H1 (cell line): ENCODE data around the gene TNFSF15. TPM values are rescaled to one million over a fixed set of nuclear protein-coding genes. Genes with fewer than 3 reads are reported as not detected.

Experiments
- CTCF ChIA-PET: fragments of 300-600 bp; sonication (Branson Sonifier 250); formaldehyde crosslinking; loops from one replicate; lab custom pipeline; 2021; ENCODE audit not compliant: partially characterized antibody; lab: Charles Lee
- POLR2A ChIA-PET: fragments of 300-600 bp; sonication (Branson Sonifier 250); formaldehyde crosslinking; loops from one replicate; lab custom pipeline; 2021; ENCODE audit warnings: inconsistent platforms; ENCODE audit not compliant: partially characterized antibody; lab: Charles Lee
- DNase-seq, 2 experiments: peaks; one replicate each; pipeline versions ENCODE4 v3.0.0 to v3.0.0-alpha.2; 2010 to 2022; ENCODE audit warnings: low spot score in 2 of 2, low read depth in 1 of 2, mixed read lengths in 1 of 2
- FAIRE-seq: peaks from 2 replicates; lab custom pipeline; 2011; peaks lifted over from hg19 to GRCh38; lab: Jason Lieb, UNC
- H2AFZ ChIP-seq: 2 replicates; pipeline ENCODE4 v1.8.1; 2012; ENCODE audit warnings: low read length, inconsistent platforms
- H2AK5ac ChIP-seq: 2 replicates; pipeline ENCODE4 v1.6.1; 2013; ENCODE audit warnings: low read depth, low read length
- H2BK120ac ChIP-seq: replicated peaks from 2 replicates; pipeline ENCODE3; 2013; ENCODE audit warnings: low read depth, low read length, inconsistent platforms
- H2BK12ac ChIP-seq: 2 replicates; pipeline ENCODE4 v1.6.1; 2013; ENCODE audit warnings: low read depth, low read length
- H2BK15ac ChIP-seq: 2 replicates; pipeline ENCODE4 v1.6.1; 2013; ENCODE audit warnings: low read length
- H2BK20ac ChIP-seq: 2 replicates; pipeline ENCODE4 v1.6.1; 2013; ENCODE audit warnings: low read length
- H2BK5ac ChIP-seq: 2 replicates; pipeline ENCODE4 v1.6.1; 2013; ENCODE audit warnings: low read depth, low read length
- H3K14ac ChIP-seq: 2 replicates; pipeline ENCODE4 v1.6.1; 2013; ENCODE audit warnings: inconsistent platforms; ENCODE audit not compliant: insufficient read length
- H3K18ac ChIP-seq: 2 replicates; pipeline ENCODE4 v1.6.1; 2013; ENCODE audit warnings: low read length; ENCODE audit errors: extremely low read depth
- H3K23ac ChIP-seq: 2 replicates; pipeline ENCODE4 v1.6.1; 2013; ENCODE audit warnings: inconsistent platforms; ENCODE audit not compliant: insufficient read length
- H3K23me2 ChIP-seq: 2 replicates; pipeline ENCODE4 v1.6.1; 2013; ENCODE audit warnings: low read depth, low read length
- H3K27ac ChIP-seq: 2 replicates; pipeline ENCODE4 v1.6.1; 2011; ENCODE audit warnings: low read depth, low read length, inconsistent platforms
- H3K27me3 ChIP-seq, 4 experiments: replicated peaks in 1 of 4; 1 replicate in 1 of 4; 2 replicates in 3 of 4; pipeline versions ENCODE4 v1.6.1 to v1.8.1; 2011 to 2013; ENCODE audit warnings: low read length in 3 of 4, mild to moderate bottlenecking in 3 of 4, inconsistent platforms in 2 of 4, mixed read lengths in 2 of 4, moderate library complexity in 1 of 4; ENCODE audit not compliant: control insufficient read depth in 3 of 4, insufficient read depth in 3 of 4; ENCODE audit errors: extremely low read depth in 1 of 4
- H3K36me3 ChIP-seq, 4 experiments: 2 replicates each; pipeline versions ENCODE4 v1.6.1 to v1.8.1; 2011 to 2013; ENCODE audit warnings: mild to moderate bottlenecking in 4 of 4, low read length in 3 of 4, moderate library complexity in 2 of 4, control low read depth in 1 of 4, inconsistent platforms in 1 of 4; ENCODE audit not compliant: insufficient read depth in 4 of 4, control insufficient read depth in 2 of 4
- H3K4ac ChIP-seq: replicated peaks from 2 replicates; pipeline ENCODE3; 2013; ENCODE audit warnings: low read length, low read depth, mixed read lengths, inconsistent platforms; ENCODE audit not compliant: insufficient read length
- H3K4me1 ChIP-seq, 4 experiments: replicated peaks in 1 of 4; 1 replicate in 1 of 4; 2 replicates in 3 of 4; pipeline versions ENCODE4 v1.6.1 to v1.8.1; 2011 to 2013; ENCODE audit warnings: low read length in 3 of 4, inconsistent platforms in 2 of 4, mixed read lengths in 1 of 4; ENCODE audit not compliant: insufficient read depth in 4 of 4, control insufficient read depth in 3 of 4
- H3K4me2 ChIP-seq, 2 experiments: 2 replicates each; pipeline versions ENCODE4 v1.6.1 to v1.8.1; 2011 to 2013; ENCODE audit warnings: low read depth in 2 of 2, low read length in 2 of 2, control low read depth in 1 of 2, inconsistent platforms in 1 of 2, mild to moderate bottlenecking in 1 of 2; ENCODE audit not compliant: insufficient read depth in 1 of 2
- H3K4me3 ChIP-seq, 4 experiments: fragments of 200-600, 300-600 bp in 1 of 4; sonication (generic), shearing (Covaris generic), sonication (Bioruptor Twin) in 1 of 4; 2 replicates each; pipeline versions ENCODE4 v1.5.1 to v1.8.1; 2011 to 2016; ENCODE audit warnings: low read length in 4 of 4, low read depth in 3 of 4, control low read depth in 2 of 4, inconsistent platforms in 2 of 4, mild to moderate bottlenecking in 2 of 4, mixed read lengths in 1 of 4, moderate library complexity in 1 of 4; ENCODE audit not compliant: insufficient read depth in 2 of 4; ENCODE audit errors: extremely low read depth in 1 of 4
- H3K56ac ChIP-seq: replicated peaks from 2 replicates; pipeline ENCODE3; 2013; ENCODE audit warnings: low read depth, mild to moderate bottlenecking, mixed read lengths, low read length, inconsistent platforms; ENCODE audit not compliant: insufficient read length
- H3K79me1 ChIP-seq: 2 replicates; pipeline ENCODE4 v1.6.1; 2013; ENCODE audit warnings: low read depth, low read length, control low read depth
- H3K79me2 ChIP-seq, 2 experiments: 2 replicates each; pipeline versions ENCODE4 v1.6.1 to v1.8.1; 2012 to 2013; ENCODE audit warnings: low read length in 2 of 2, mild to moderate bottlenecking in 2 of 2, inconsistent platforms in 1 of 2; ENCODE audit not compliant: insufficient read depth in 2 of 2, control insufficient read depth in 1 of 2
- H3K9ac ChIP-seq, 4 experiments: replicated peaks in 1 of 4; 1 replicate in 1 of 4; 2 replicates in 3 of 4; pipeline versions ENCODE4 v1.6.1 to v1.8.1; 2011 to 2013; ENCODE audit warnings: low read depth in 3 of 4, low read length in 3 of 4, control low read depth in 2 of 4, mild to moderate bottlenecking in 2 of 4, moderate library complexity in 2 of 4, inconsistent platforms in 1 of 4; ENCODE audit errors: extremely low read depth in 1 of 4
- H3K9me3 ChIP-seq, 2 experiments: 2 replicates each; pipeline versions ENCODE4 v1.6.1 to v1.8.1; 2012 to 2013; ENCODE audit warnings: mild to moderate bottlenecking in 2 of 2, moderate library complexity in 2 of 2, control low read depth in 1 of 2, inconsistent platforms in 1 of 2, low read depth in 1 of 2, low read length in 1 of 2, mixed read lengths in 1 of 2; ENCODE audit not compliant: insufficient read depth in 2 of 2
- H4K20me1 ChIP-seq, 2 experiments: replicated peaks in 1 of 2; 2 replicates each; pipeline versions ENCODE3 to v1.8.1; 2011 to 2013; ENCODE audit warnings: inconsistent platforms in 2 of 2, low read length in 2 of 2, mild to moderate bottlenecking in 1 of 2; ENCODE audit not compliant: insufficient read depth in 2 of 2, control insufficient read depth in 1 of 2
- H4K5ac ChIP-seq: 2 replicates; pipeline ENCODE4 v1.6.1; 2013; ENCODE audit warnings: low read length, low read depth, mixed read lengths, inconsistent platforms; ENCODE audit not compliant: insufficient read length
- H4K8ac ChIP-seq: 2 replicates; pipeline ENCODE4 v1.8.0; 2013; ENCODE audit warnings: mild to moderate bottlenecking, moderate library complexity, low read length, inconsistent platforms; ENCODE audit not compliant: insufficient read depth; ENCODE audit errors: extremely low read depth
- H4K91ac ChIP-seq: replicated peaks from 2 replicates; pipeline ENCODE3; 2013; ENCODE audit warnings: low read length, mixed read lengths, inconsistent platforms; ENCODE audit not compliant: insufficient read length
- ASH2L ChIP-seq: fragments of 200-600, 300-600 bp; sonication (generic); IDR thresholded peaks from one replicate; pipeline ENCODE4 v1.7.1; 2017; ENCODE audit warnings: low read length
- ATF3 ChIP-seq: IDR thresholded peaks from 2 replicates; pipeline ENCODE4 v1.6.1; 2011; ENCODE audit warnings: low read depth, mild to moderate bottlenecking, low read length; ENCODE audit not compliant: insufficient read depth
- EZH2 ChIP-seq: fragments of 200-600 bp; sonication (generic); IDR thresholded peaks from 2 replicates; pipeline ENCODE4 v1.7.1; 2012; ENCODE audit warnings: low read depth, mild to moderate bottlenecking, moderate library complexity, low read length, inconsistent platforms; ENCODE audit not compliant: severe bottlenecking
- GABPA ChIP-seq: IDR thresholded peaks from 2 replicates; pipeline ENCODE4 v1.6.1; 2011; ENCODE audit warnings: mild to moderate bottlenecking, low read length, moderate library complexity, borderline replicate concordance; ENCODE audit not compliant: insufficient read depth
- JUND ChIP-seq: IDR thresholded peaks from 2 replicates; pipeline ENCODE4 v1.6.1; 2011; ENCODE audit warnings: mild to moderate bottlenecking, improper control_type of control experiment, low read length
- MAFK ChIP-seq: IDR thresholded peaks from 2 replicates; pipeline ENCODE4 v1.6.1; 2012; ENCODE audit warnings: low read depth, mild to moderate bottlenecking, improper control_type of control experiment, low read length
- NRF1 ChIP-seq: IDR thresholded peaks from 2 replicates; pipeline ENCODE4 v1.6.1; 2011; ENCODE audit warnings: mild to moderate bottlenecking, low read depth, low read length, improper control_type of control experiment
- POLR2A ChIP-seq, 2 experiments: IDR thresholded peaks; 1 replicate in 1 of 2; 2 replicates in 1 of 2; pipeline ENCODE4 v1.6.1; 2011; ENCODE audit warnings: low read depth in 2 of 2, low read length in 2 of 2, mild to moderate bottlenecking in 2 of 2; ENCODE audit errors: control extremely low read depth in 1 of 2
- RAD21 ChIP-seq, 2 experiments: IDR thresholded peaks in 1 of 2; conservative IDR thresholded peaks in 1 of 2; 2 replicates each; pipeline ENCODE4 v1.6.1; 2011; ENCODE audit warnings: low read depth in 2 of 2, low read length in 2 of 2, improper control_type of control experiment in 1 of 2, inconsistent platforms in 1 of 2, mild to moderate bottlenecking in 1 of 2, moderate library complexity in 1 of 2
- SIN3A ChIP-seq, 2 experiments: IDR thresholded peaks in 1 of 2; conservative IDR thresholded peaks in 1 of 2; 2 replicates each; pipeline ENCODE4 v1.6.1; 2011 to 2012; ENCODE audit warnings: low read length in 2 of 2, improper control_type of control experiment in 1 of 2, low read depth in 1 of 2, mild to moderate bottlenecking in 1 of 2
- SP1 ChIP-seq: IDR thresholded peaks from 2 replicates; pipeline ENCODE4 v1.6.1; 2011; ENCODE audit warnings: low read depth, low read length
- SP4 ChIP-seq: IDR thresholded peaks from 2 replicates; pipeline ENCODE4 v1.6.1; 2012; ENCODE audit warnings: low read length, inconsistent platforms
- ZNF274 ChIP-seq: IDR thresholded peaks from 2 replicates; pipeline ENCODE4 v1.7.0; 2012; ENCODE audit warnings: low read length, borderline replicate concordance; ENCODE audit errors: extremely low read depth
- WGBS, 2 experiments: shearing (Covaris generic) in 1 of 2; methylation state at CpG; one replicate each; pipeline versions ENCODE4 v1.1.6 to v1.1.7; 2013 to 2015; ENCODE audit warnings: low lambda C conversion rate in 2 of 2, mixed read lengths in 2 of 2, inconsistent platforms in 1 of 2, low coverage in 1 of 2, missing lambda C conversion rate in 1 of 2; ENCODE audit not compliant: insufficient replicate concordance in 2 of 2, insufficient coverage in 1 of 2, insufficient read length in 1 of 2; ENCODE audit errors: extremely low coverage in 1 of 2, missing lambda C conversion rate in 1 of 2; 5-methylcytosine and 5-hydroxymethylcytosine counted together
- polyA plus RNA-seq, 7 experiments: library from polyadenylated mRNA; depleted of rRNA in 3 of 7; stranded (reverse) in 5 of 7; unstranded in 2 of 7; fragments of >200 nt in 5 of 7; fragments of 200-250 nt in 2 of 7; gene quantifications; 1 replicate in 5 of 7; 2 replicates in 1 of 7; 4 replicates in 1 of 7; pipeline versions ENCODE4 v1.2.1 to v1.2.3, GENCODE V29; 2011 to 2013; ENCODE audit warnings: missing spikeins in 2 of 7, mixed read lengths in 2 of 7
- total RNA-seq: library from RNA; stranded (reverse); fragmentation: NEBNext Ultra II Directional; extraction: Animal tissue kit (Norgen Biotek cat#: 25700); gene quantifications from 2 replicates; pipeline ENCODE4 v1.2.1, GENCODE V29; 2021

TNFSF15 gene
- total and polyA plus RNA-seq, 2 of the 8 experiments (the other 6 are each of a cell fraction or from before 2014, with no cell fraction given) = 0.09 to 0.17 TPM

GRCh38 chr9:114746591-114747346 lies 59.1 kb downstream of the TNFSF15 start:
- no peak for DNase-seq
- TF ChIP-seq SP1 = no peak
- TF ChIP-seq ATF3 = no peak
- TF ChIP-seq GABPA = no peak
- no peak for TF ChIP-seq EZH2
- TF ChIP-seq ZNF274 = no peak
- no peak for TF ChIP-seq RAD21 (IDR thresholded peaks at IDR 0.05 in 1 of 2, conservative IDR thresholded peaks at IDR 0.05 in 1 of 2; ENCODE audit: low read depth in 2 of 2, low read length in 2 of 2)
- no peak for TF ChIP-seq SP4
- no peak for TF ChIP-seq POLR2A (IDR thresholded peaks at IDR 0.05; ENCODE audit: control extremely low read depth in 1 of 2, low read depth in 2 of 2, low read length in 2 of 2)
- no peak for TF ChIP-seq SIN3A (conservative IDR thresholded peaks at IDR 0.05 in 1 of 2, IDR thresholded peaks at IDR 0.05 in 1 of 2; ENCODE audit: low read depth in 1 of 2, low read length in 2 of 2)
- TF ChIP-seq ASH2L = no peak
- no peak for TF ChIP-seq MAFK
- no peak for TF ChIP-seq NRF1
- no peak for TF ChIP-seq JUND

More at GRCh38 chr9:114746591-114747346, 59.1 kb downstream of the TNFSF15 start:
- ChIA-PET CTCF (interaction anchor here (1.4 to 2.1 kb wide), 2 partner anchors 160 to 166 kb away, joined by 4 to 13 read pairs; no protein-coding TSS in a partner anchor), POLR2A (no interaction called here)
- Histone ChIP-seq H2BK120ac (no peak overlapping the region), H3K79me1 (no peaks in the 10 kb centered on the region), H4K8ac (no peak overlapping the region), H3K23ac (no peak overlapping the region), H2BK5ac (no peak overlapping the region), H3K4me2 (no peak overlapping the region), H3K14ac (no peak overlapping the region), H2BK20ac (no peak overlapping the region), H3K4me1 (no peaks in the 10 kb centered on the region), H3K27me3 (no peaks in the 10 kb centered on the region), H2BK15ac (no peak overlapping the region), H3K79me2 (no peaks in the 10 kb centered on the region), H3K27ac (no peak overlapping the region), H3K9ac (no peak overlapping the region; a peak in 1 of 7 replicates), H3K4ac (no peak overlapping the region), H4K20me1 (no peaks in the 10 kb centered on the region), H2AFZ (no peak overlapping the region), H2BK12ac (no peak overlapping the region), H4K5ac (no peak overlapping the region), H4K91ac (no peak overlapping the region), H3K56ac (no peak overlapping the region), H3K23me2 (no peaks in the 10 kb centered on the region), H3K18ac (no peak overlapping the region), H3K9me3 (no peaks in the 10 kb centered on the region), H2AK5ac (no peak overlapping the region), H3K4me3 (no peak overlapping the region), H3K36me3 (no peaks in the 10 kb centered on the region)
- FAIRE-seq = no peak
- 87% methylated on average over 2 of the region's 2 CpGs; no CpG with 5 or more reads in 1 of the 2 experiments for WGBS, 2 experiments
